Measurements from ENCODE around the gene SRRM3.
"Not testable (repeated sequence)": the region's sequence is repeated elsewhere in the genome, so short reads cannot be mapped to it uniquely, and the experiment has no call there.

The SRRM3 gene

DNA sequence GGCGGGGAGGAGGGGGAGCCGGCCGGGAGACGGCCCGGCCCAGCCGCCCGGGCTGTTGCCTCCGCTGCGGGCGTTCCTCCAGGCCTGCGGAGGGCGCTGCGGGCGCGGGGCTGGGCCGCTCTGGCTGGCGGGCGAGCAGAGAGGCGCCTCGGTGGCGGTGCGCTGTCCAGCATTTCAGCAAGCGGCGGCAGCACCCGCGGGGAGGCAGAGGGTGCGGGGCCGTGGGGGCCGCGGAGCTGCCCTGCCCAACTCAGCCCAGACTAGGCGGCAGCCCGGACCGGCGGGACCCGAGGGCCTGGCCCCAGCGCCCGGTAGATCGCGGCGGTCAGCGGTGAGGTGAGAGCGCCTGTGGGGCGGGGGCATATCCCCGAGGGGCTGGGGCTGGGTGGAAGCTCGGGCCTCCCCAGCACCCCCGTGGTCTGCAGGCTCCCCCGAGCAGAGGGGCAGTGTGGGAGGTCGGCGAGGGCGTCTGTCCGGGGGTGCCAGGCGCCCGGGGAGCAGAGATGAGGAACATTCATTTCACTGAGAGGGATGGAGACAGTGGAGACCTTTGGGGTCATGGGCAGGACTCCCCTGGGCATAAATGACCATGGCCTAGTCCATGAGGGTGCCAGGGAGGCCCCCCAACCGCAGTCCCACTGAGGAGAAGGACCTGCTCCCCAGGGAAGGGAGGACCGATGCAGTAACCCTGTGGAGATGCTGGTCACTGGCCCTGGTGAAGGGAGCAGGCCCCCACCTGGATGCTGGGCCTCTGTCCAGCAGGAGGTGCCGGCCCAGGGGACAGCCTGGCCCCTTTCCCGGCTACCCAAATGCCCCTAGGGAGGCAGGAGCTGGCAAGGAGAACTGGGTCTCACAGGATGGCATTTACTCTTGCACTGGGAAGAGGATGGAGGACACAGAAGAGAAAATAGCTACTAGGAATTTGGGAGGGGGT, at the start of gene SRRM3:
TSS of gene SRRM3 (plus strand) at position 165 of the 934 bp plus-strand sequence. CDS start 33,171 bp downstream, outside the sequence.
- DNase-seq, result peak; percentile 84

DNA sequence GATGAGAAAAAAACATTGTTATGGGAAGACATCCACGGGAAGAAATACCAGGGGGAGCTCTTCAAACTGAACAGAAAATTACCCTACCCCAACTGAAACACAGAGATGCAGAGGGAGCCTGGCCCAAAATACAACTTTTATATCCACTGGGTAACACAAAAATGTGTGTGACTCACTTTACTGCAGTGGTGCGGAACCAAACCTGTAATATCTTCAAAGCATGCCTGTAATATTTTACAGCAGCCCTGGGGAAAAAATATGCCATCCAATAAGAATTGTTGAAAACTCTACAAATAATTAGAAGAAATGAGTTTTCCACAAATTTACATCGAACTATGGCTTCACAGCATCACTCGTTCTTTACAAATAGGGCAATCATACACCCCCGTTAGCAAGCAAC, 49.8 kb upstream of the SRRM3 start:
- no peak for DNase-seq

DNA sequence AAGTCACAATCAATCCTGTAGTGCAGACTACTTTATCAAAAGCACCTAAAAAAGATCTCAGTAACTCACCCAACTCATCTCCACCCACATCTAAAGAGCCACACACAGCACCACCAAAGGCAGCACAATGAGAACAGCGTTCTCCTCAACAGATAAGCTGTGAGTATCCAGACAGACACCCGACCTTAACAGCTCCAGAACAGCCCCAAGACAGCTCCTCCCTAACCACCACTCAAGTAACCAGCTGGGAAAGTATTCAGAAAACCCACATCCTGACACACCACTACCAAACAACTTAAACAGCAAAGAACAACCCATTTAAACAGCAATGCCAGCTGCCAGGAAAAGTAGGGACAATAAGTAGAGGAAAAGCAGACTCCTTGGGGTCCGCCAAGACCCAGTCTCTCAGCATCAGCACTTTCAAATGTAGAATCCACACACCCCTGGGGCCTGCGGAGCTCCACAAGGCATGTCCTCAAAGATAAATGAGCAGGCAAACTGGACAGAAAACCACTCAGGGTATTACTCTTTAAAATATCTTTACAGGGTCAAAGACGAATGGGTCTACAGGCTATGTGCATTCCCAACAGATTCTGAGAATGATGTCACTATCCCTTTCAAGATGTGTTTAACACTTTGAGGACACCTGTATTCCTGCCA, 48.0 kb upstream of the SRRM3 start:
- peak; percentile 51 for DNase-seq

DNA sequence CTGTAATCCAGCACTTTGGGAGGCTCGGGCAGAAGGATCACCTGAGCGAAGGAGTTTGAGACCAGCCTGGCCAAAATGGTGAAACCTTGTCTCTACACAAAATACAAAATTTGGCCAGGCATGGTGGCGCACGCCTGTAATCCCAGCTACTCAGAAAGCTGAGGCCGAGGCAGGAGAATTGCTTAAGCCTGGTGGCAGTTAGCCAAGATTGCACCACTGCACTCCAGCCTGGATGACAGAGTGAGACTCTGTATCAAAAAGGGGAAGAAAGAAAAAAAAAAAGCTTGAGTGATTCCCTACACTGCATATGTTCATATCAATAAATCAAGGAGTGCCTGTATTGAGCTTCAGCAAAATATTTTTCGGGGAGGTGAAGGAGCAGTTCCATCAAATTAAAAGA, 45.8 kb upstream of the SRRM3 start:
- DNase-seq, result peak; percentile 16

DNA sequence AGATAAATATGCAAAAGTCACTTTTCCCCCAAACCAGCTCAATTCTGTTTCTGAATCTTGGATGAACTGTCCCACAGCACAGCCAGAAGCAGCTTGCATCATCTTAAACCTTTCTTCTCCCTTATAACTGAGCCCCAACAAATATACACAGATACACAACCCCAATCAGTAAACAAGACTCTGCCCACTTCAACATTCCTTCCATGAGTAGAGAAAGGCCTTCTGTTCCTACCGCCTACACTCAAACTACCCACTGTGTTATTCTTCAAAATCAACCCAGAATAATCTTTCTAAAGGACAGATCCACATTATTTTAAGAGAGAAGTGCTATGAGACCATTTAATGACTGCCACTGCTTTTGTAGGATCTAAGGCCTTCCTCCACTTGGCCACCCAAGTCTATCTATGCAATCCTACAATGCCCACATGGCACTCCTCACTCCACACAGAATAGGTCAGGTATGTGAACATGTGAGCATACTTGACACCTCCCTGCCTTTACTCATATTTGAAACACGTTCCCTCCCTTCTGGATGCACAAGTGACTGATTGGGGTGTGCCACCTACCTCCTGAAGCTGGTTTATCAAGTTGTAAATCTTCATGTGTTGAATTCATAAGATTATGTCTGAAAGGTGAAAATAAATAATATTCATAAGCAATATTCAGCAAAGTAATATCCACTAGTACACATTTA, 44.6 kb upstream of the SRRM3 start:
- DNase-seq, result not testable (repeated sequence)

DNA sequence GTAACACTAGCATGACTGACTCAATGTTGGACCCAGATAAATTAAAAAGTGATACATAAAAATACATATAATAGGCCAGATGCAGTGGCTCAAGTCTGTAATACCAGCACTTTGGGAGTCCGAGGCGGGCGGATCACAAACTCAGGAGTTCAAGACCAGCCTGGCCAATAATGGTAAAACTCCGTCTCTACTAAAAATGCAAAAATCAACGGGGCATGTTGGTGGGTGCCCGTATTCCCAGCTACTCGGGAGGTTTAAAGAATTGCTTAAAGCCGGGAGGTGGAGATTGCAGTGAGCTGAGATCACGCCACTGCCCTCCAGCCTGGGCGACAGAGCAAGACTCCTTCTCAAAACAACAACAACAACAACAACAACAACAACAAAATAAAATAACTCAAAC, 43.3 kb upstream of the SRRM3 start:
- DNase-seq, result not testable (repeated sequence)

- DNase-seq, result not testable (repeated sequence)
Measured at GRCh38 chr7:76162416-76163170, 39.1 kb upstream of the SRRM3 start.

GRCh38 chr7:76163812-76164211, 37.9 kb upstream of the SRRM3 start:
- not testable (repeated sequence) for DNase-seq

- no peak for DNase-seq
Measured at GRCh38 chr7:76165106-76165972, 36.4 kb upstream of the SRRM3 start.

- DNase-seq, result no peak
Measured at GRCh38 chr7:76165973-76166403, 35.7 kb upstream of the SRRM3 start.

DNA sequence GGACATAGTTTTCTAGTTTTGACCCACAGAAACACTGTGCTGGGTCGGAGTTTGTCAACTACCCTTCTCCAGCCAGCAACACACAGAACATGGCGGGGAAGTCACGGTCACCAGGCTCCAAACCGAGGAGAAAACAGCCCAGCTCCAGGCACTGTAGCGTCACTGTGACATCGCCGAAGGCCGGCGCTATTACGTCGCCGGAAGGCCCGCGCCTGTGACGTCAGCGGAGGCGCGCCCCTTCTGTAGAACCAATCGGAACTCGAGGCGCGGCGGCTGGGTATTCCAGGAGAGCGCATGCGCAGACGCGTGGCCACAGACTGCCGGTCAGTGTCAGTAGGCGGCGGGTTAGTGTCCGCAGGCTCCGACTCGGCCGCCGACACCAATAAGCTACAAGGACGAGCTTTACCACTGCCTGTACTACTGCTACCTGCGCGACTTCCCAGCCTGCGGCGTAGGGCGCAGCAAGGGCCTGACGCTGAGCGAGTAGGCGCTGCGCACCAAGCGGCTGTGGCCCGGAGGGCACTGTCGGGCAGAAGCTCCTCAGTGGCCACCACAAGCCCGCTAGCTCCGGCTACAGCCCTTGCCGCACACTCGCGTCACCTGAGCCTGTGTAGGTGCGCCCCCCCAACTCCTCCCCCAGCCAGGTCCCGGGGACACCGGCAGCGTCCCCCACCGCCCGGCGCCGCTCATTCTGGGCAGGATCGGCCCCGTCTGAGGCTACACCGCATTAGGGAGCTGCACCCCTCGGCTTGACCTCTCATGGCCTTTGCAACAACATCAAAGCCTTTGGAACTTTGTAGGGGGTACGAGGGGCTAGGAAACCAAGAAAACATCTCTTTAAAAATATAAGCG, 35.1 kb upstream of the SRRM3 start:
- DNase-seq, result peak; percentile 94

GRCh38 chr7:76173566-76174205, 28.0 kb upstream of the SRRM3 start:
- no peak for DNase-seq

DNA sequence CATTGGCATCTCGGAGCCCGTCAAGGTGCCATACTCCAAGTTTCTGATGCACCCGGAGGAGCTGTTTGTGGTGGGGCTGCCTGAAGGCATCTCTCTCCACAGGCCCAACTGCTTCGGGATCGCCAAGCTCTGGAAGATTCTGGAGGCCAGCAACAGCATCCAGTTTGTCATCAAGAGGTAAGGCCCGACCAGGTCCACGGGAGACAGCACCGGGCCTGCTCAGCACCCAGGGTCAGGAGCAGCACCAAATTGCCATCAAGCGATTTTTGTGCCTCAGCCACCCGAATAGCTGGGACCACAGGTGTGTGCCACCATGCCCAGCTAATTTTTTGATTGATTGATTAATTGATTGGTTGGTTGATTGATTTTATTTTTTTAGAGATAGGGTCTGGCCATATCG, 24.7 kb upstream of the SRRM3 start:
- DNase-seq, result not testable (repeated sequence)

GRCh38 chr7:76179686-76180085, 22.0 kb upstream of the SRRM3 start:
- DNase-seq, result no peak

DNA sequence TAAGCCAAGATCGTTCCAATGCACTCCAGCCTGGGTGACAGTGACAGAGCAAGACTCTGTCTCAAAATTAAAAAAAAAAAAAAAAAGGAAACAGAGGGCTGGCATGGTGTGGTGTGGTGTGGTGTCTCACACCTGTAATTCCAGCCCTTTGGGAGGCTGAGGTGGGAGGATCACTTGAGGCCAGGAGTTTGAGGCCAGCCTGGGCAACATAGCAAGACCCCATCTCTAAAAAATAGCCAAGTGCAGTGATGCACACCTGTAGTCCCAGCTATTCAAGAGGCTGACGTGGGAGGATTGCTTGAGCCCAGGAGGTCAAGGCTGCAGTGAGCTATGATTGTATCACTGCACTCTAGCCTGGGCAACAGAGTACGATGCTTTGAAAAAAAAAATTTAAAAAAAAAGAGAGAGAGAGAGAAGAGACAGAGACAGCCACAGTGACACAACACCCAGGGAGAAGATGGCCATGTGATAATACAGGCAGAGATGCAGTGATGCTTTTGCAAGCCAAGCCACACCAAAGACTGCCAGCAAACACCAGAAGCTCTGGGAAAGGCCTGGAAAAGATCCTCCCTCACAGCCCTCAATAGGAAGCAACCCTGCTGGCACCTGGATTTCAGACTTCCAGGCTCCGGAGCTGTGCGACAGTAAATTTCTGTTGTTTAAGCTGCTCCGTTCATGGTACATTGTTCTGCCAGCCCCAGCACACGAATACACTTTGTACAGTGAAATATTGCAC, 19.3 kb upstream of the SRRM3 start:
- no peak for DNase-seq

DNA sequence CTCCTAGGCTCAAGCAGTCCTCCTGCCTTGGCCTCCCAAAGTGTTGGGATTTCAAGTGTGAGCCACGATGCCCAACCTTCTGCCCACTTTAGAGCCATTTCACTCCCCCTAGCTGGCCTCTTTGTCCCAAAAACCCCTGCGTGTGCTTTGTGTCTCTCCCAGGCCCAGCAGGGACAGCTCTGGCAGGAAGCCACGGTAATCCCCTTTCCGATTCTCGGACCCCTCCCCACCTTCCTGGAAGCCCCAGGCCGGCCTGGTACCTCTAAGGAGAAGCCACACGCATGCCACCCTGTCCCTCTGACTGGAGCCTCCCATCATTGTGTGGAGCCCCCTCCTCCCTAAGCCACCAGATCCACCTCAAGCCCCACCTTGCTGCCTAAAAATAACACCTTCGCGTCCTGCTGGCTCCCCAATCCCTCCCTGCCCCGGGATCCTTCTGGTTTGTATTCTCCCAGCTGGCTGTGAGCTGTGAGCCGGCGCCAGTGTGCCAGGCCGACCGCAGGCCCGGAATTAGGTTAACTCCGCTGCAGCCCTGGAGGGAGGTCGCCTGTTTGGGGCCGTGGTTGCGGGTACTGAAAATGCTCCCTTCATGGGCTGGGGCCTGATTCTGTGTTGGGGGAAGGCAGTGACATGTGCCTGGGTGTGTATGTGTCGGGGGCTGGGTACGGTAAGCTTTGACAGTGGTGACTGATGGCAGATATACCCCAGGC, 16.4 kb upstream of the SRRM3 start:
- DNase-seq, result no peak

DNA sequence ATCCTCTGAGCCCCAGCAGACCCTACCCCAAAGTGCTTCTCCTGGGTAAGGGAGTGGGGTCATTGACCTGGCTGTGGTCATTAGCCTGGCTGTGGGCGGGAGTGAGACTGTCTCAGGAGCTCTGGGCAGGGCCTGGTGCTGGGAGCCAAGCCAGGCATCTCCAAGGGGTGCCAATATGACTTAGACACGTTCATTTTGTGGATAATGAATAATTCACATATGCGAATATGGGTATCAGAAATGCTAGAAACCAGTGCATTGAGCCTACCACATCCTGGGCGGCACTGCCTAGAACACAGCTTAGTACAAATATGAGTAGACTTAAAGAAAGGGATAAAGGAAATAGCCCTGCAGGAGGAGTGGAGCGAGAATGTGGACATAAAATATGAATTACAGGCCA, 14.4 kb upstream of the SRRM3 start:
- no peak for DNase-seq

DNA sequence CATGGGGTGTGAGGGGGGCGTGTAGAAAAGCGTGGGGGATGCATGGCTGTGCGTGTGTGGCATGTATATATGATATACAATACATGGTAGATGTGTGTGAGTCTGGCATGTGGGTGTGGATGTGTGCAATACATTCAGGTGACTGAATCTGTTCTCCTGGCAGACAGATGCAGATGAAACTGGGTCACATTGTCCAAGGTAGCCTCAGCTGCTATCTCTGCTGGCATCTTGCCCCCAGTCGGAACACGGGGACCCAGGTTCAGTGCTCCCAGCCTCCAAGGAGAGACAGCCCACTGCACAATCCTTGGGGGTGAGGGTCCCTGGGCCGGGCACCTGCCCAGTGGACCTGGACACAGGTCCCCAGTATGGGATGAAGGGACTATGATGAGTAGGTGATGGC, 12.4 kb upstream of the SRRM3 start:
- DNase-seq, result no peak

- no peak for DNase-seq
Measured at GRCh38 chr7:76191783-76192240, 9.9 kb upstream of the SRRM3 start.

All from CD4-positive, alpha-beta T cell treated with Interleukin-12 subunit alpha and Interleukin-12 subunit beta, for 1 hour (primary cell).